Measurements from ENCODE around the gene PCDH8.

The PCDH8 gene

DNA sequence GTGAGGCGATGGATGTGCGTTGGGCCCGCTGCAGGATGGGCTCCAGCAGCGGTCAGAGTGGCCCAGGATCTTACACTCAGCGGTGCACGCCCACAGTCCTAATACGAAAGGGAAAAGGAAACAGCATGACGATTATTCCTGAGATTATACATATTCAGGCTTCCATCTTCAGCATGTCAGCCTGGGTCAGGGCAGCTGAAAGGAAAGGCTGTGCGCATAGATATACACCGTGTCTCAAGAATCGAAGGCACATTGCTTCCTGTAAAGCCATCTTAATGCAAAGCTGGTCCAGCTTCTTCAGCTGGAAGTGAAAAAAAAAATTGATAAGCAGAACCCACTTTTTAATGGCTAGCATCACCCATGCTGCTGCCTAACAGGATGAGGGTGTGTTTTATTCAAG lies 3.6 kb downstream of the PCDH8 start:
- Histone ChIP-seq H3K27me3 (peaks cover 44% of the 10 kb centered on the region), H3K36me3 (no peaks in the 10 kb centered on the region), H3K4me3 (ENCODE audit: low read depth, low read length) (no peak overlapping the region), H3K4me1 (peaks cover 2% of the 10 kb centered on the region; the same call in 1 of the 2 replicates), H3K9me3 (peaks cover 8% of the 10 kb centered on the region; the same call in 1 of the 2 replicates)
- no peak for DNase-seq
- TF ChIP-seq, protein P1, sequence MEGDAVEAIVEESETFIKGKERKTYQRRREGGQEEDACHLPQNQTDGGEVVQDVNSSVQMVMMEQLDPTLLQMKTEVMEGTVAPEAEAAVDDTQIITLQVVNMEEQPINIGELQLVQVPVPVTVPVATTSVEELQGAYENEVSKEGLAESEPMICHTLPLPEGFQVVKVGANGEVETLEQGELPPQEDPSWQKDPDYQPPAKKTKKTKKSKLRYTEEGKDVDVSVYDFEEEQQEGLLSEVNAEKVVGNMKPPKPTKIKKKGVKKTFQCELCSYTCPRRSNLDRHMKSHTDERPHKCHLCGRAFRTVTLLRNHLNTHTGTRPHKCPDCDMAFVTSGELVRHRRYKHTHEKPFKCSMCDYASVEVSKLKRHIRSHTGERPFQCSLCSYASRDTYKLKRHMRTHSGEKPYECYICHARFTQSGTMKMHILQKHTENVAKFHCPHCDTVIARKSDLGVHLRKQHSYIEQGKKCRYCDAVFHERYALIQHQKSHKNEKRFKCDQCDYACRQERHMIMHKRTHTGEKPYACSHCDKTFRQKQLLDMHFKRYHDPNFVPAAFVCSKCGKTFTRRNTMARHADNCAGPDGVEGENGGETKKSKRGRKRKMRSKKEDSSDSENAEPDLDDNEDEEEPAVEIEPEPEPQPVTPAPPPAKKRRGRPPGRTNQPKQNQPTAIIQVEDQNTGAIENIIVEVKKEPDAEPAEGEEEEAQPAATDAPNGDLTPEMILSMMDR (IDR thresholded peaks at IDR 0.05; ENCODE audit: low read depth, low read length), result no peak

DNA sequence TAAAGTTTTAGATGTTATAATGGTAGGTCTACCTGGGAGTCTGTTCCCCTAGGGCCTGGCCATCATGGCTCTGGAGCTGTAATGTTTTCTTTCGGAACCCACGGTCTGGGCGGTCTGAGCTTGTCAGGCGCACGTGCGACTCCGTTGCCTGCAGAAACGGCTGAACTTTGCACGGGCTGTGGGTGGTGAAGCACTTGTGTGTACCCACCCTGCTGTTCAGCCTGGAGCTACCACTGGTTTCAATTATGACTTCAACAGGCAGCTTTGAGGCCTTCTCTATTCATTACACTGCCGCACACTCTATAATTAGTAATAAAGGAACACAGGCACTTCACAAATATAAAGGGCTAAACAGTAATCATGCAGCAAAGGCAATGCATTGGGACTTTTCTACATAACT lies 6.0 kb downstream of the PCDH8 start:
- Histone ChIP-seq H3K27me3 (peaks cover 35% of the 10 kb centered on the region), H3K4me3 (ENCODE audit: low read depth, low read length) (no peak overlapping the region), H3K36me3 (no peaks in the 10 kb centered on the region), H3K4me1 (no peaks in the 10 kb centered on the region), H3K9me3 (peaks cover 2% of the 10 kb centered on the region; the same call in 1 of the 2 replicates)
- DNase-seq, result no peak
- TF ChIP-seq, protein P1 (IDR thresholded peaks at IDR 0.05; ENCODE audit: low read depth, low read length), result no peak

DNA sequence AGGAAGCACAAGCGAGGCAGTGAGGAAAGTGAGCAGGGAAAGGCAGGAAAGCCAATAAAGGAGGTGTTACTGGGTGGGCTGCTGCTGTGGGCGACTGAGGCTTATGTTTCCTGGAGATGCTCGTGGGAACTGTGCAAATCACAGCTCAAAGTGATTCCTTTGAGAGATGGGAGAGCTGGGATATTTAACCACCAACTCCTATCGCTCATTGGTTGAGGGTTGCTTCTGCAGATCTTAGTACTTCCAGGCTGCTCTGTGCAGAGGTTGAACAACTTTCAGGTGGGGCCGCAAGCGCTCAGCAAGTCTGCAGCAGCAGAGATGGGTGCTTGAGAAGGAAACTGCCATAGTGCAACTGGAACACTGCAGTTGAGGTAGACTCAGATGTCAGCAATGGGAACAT lies 8.4 kb downstream of the PCDH8 start:
- peaks cover 11% of the 10 kb centered on the region for H3K27me3 ChIP-seq
- no peak for DNase-seq
- TF ChIP-seq, protein P1 (IDR thresholded peaks at IDR 0.05; ENCODE audit: low read depth, low read length), result no peak
- no peaks in the 10 kb centered on the region for H3K4me1 ChIP-seq
- no peaks in the 10 kb centered on the region for H3K36me3 ChIP-seq
- H3K9me3 ChIP-seq, result no peaks in the 10 kb centered on the region
- no peak overlapping the region for H3K4me3 ChIP-seq (ENCODE audit: low read depth, low read length)

DNA sequence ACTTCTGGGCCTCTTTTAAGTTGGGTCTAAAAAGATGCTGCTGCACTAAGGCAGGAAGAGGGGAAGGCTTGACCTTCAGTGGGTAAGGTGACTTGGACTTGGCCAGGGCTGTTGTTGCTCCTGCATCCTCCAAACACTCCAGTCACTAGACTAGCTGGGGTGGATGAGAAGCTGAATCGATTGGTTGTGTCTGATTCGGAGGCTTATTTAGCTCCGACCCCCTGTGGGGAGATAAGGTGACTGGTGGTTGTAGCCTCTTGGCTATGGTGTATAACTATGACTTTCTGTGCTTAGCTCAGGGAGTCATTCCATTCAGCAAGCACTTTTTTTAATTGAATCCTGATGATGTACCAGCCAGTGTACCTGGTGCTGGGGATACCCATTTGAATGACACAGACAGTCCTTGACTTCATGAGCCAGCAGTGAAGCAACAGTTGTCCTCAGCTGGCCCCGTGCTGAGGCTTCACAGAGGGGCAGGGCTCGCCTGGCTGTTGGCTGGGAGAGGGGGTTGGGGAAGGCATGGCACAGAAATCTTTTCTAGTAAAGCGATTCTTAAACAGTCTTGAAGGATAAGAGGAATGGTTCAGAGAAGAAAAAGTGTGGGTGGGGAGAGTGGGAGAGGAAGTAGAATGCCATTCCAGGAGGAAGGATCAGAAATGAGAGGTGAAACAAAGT lies 9.9 kb downstream of the PCDH8 start:
- no peak overlapping the region for H3K4me3 ChIP-seq (ENCODE audit: low read depth, low read length)
- peaks cover 3% of the 10 kb centered on the region; the same call in 1 of the 2 replicates for H3K27me3 ChIP-seq
- H3K9me3 ChIP-seq, result no peaks in the 10 kb centered on the region
- TF ChIP-seq, protein P1 (IDR thresholded peaks at IDR 0.05; ENCODE audit: low read depth, low read length), result no peak
- no peaks in the 10 kb centered on the region for H3K36me3 ChIP-seq
- no peak for DNase-seq
- H3K4me1 ChIP-seq, result no peaks in the 10 kb centered on the region

DNA sequence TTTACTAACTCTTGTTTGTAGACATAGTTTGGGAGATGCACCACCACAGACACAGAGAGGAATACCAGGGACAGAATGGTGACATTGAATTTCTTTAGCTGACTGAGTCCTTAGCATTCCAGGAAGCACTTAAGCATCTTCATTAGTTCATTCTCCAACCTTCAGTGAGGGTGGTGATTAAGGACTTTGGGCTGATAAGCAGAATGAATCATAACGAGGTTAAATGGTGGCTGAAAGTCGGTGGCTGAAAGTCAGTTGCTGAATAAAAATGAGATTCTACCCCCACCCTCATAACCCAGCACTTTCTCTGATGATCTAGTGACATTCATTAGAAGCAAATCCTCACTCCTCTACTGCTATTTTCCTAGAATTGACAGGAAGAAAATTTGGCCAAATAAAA lies 10.6 kb downstream of the PCDH8 start:
- Histone ChIP-seq H3K27me3 (peaks cover 3% of the 10 kb centered on the region; the same call in 1 of the 2 replicates), H3K4me1 (no peaks in the 10 kb centered on the region), H3K36me3 (no peaks in the 10 kb centered on the region), H3K4me3 (ENCODE audit: low read depth, low read length) (no peak overlapping the region), H3K9me3 (no peaks in the 10 kb centered on the region)
- DNase-seq, result no peak
- TF ChIP-seq, protein P1 (IDR thresholded peaks at IDR 0.05; ENCODE audit: low read depth, low read length), result no peak

DNA sequence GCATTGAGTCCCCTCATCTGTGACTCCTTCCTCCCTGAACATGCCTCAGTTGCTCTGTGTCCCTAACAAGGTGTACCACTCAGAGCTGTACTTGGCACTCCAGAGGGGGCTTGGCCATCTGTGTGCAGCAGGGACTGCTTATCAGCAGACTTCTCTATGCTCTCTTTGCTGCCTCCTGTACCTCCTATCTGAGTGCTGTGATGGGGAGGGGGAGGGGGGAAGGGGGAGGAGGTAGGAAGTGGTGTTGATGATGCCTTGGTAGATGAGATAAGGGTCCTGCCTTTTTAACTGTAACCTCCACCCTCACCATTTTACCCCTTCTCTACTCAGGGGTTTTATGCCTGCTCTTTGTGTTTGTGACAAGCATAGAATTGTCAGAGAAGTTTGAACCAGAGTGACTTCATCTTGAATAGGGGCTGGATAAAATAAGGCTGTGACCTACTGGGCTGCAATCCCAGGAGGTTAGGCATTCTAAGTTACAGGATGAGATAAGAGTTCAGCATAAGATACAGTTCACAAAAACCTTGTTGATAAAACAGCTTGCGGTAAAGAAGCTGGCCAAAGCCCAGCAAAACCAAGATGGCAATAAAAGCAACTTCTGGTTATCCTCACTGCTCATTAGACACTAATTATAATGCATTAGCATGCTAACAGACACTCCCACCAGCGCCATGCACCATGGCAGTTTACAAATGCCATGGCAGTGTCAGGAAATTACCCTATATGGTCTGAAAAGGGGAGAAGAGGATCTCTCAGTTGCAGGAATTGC lies 13.2 kb downstream of the PCDH8 start:
- no peak overlapping the region for H3K4me3 ChIP-seq (ENCODE audit: low read depth, low read length)
- no peaks in the 10 kb centered on the region for H3K36me3 ChIP-seq
- peaks cover 3% of the 10 kb centered on the region; the same call in 1 of the 2 replicates for H3K27me3 ChIP-seq
- no peaks in the 10 kb centered on the region for H3K9me3 ChIP-seq
- no peak for DNase-seq
- no peaks in the 10 kb centered on the region for H3K4me1 ChIP-seq
- TF ChIP-seq, protein P1 (IDR thresholded peaks at IDR 0.05; ENCODE audit: low read depth, low read length), result no peak

Measured in BE2C (cell line).